Epithelial cell of esophagus (primary cell): ENCODE data around the gene COL4A5.

Experiments used
- DNase-seq: peaks from one replicate; pipeline ENCODE4 v3.0.0; 2010; ENCODE audit warnings: low read depth
- H3K4me3 ChIP-seq: 2 replicates; pipeline ENCODE4 v1.5.1; 2011; ENCODE audit warnings: mild to moderate bottlenecking, low read length, control low read depth
- TF ChIP-seq, protein P1 (sequence below): IDR thresholded peaks from 2 replicates; pipeline ENCODE4 v1.5.1; 2011; ENCODE audit warnings: low read depth, mild to moderate bottlenecking, low read length, control low read depth, inconsistent platforms; ENCODE audit not compliant: insufficient read depth; ENCODE audit errors: missing control alignments

The COL4A5 gene

GRCh38 chrX:108735679-108736508, 296.3 kb downstream of the COL4A5 start:
- peak; percentile 8 for DNase-seq
- peak overlapping the region; percentile 32 for H3K4me3 ChIP-seq
- TF ChIP-seq, protein P1, sequence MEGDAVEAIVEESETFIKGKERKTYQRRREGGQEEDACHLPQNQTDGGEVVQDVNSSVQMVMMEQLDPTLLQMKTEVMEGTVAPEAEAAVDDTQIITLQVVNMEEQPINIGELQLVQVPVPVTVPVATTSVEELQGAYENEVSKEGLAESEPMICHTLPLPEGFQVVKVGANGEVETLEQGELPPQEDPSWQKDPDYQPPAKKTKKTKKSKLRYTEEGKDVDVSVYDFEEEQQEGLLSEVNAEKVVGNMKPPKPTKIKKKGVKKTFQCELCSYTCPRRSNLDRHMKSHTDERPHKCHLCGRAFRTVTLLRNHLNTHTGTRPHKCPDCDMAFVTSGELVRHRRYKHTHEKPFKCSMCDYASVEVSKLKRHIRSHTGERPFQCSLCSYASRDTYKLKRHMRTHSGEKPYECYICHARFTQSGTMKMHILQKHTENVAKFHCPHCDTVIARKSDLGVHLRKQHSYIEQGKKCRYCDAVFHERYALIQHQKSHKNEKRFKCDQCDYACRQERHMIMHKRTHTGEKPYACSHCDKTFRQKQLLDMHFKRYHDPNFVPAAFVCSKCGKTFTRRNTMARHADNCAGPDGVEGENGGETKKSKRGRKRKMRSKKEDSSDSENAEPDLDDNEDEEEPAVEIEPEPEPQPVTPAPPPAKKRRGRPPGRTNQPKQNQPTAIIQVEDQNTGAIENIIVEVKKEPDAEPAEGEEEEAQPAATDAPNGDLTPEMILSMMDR: no peak

DNA sequence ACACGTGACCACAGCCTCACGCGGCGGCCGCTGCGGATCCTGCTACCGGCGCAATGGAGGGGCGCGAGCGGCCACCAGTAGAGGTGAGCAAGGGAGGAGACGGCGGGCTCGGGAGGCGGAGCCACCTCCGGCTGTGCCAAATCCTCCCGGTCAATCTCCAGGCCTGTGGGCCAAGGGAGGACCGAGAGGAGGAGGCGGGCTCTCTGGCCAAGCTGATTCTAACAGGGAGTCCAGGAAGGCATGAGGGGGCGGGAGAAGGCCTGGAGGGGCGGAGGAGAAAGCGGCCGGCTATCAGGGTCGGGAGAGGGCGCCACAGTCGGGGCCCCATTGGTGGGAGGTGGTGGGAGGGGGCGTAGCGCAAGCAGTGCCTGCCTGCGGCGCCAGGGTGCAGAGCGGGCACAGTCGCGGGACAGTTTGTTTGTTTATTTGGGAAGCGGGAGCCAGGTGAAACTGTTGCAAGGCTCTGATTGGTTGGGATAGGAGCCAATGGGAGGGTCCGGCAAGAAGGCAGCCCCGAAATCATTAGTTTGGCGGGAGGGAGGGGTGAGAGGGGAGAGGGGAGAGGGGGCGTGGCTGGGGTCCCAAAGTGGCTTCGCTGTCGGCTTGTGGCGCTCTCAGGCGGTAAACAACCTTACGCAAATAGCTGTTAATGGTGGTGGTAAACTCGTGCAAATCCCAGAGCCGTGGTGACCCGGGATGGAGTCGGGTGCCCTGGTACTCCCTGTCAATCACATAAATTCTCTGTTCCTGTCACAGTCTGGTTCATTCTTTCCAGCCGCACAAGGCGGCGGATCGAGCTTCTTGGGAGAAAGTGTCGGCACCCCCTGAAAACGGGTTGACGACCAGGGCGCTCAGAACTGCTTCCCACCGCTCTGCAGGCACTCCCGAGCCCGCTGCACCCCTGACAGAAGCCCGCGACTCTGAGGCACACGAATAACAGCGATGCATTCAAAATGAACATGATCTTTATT, 297.2 kb downstream of the COL4A5 start, which contains the start of gene IRS4:
TSS of gene IRS4 (minus strand) at position 55 of the 971 bp plus-strand sequence.
- peak; percentile 2 for DNase-seq
- H3K4me3 ChIP-seq: peak within 1 kb of the TSS; percentile 32
- TF ChIP-seq, protein P1: no peak

DNA sequence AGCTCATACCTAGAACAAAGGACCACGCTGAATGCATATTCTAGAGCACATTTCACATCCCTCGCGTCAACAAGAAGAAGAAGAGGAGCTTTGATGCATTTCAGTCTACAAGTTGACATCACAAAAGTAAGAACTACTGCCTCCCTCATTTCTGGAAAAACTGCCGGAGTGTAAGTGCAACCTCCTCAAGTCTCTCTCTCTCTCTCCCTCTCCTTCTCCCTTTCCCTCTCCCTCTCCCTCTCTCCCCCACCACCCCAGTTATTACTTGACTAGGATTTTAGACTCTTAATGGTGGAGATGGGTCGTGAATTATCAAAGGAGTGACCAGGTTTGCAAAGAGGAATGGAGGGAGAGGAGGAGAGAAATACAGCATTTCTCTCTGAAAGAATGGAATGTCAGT, 298.1 kb downstream of the COL4A5 start:
- no peak for DNase-seq
- no peak overlapping the region for H3K4me3 ChIP-seq
- TF ChIP-seq, protein P1: no peak

DNA sequence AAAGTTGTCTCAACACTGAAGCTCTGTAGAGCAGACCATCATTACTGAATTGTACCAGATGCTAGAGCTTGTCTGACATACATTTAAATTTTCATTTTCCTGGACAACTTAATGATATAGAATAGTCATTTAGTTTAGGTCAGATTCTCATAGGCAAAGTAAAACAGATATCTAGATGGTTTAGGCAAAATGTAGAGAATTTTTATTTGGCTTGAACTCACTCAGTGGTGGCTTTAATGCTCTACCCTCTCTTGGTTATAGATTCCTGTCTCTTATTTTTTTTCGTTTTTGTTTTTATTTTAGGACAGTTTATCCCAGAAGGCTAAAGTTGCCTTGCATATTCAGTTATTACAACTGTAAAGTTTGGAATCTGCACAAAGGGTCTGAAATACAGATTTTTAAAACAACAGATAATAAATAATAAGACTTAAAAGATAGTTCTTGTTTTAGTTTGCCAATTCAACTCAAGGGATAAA, 300.7 kb downstream of the COL4A5 start:
- DNase-seq: no peak
- H3K4me3 ChIP-seq: no peak overlapping the region
- TF ChIP-seq, protein P1: no peak
